ENCODE data around the gene TNFSF13B.

Gene TNFSF13B

DNA sequence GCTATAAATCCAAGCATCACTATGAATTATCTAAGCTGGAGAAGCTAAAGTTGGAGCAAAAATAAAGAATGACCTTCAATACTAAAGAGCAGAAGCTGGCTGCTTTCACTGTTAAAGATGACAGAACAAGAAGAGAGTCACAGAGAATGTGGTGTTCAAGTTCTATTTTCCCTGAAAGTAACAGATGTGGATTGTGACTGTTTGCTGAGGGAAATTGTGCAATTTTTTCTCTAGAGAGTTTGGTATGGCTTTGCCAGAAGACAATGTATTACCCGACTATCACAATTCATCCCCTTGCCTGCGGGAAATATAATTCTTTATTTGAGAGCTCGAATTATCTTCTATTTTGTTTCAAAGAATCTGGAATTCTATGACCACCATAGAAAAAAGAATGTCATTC is 83.1 kb downstream of the TNFSF13B start:
- no peak for DNase-seq

DNA sequence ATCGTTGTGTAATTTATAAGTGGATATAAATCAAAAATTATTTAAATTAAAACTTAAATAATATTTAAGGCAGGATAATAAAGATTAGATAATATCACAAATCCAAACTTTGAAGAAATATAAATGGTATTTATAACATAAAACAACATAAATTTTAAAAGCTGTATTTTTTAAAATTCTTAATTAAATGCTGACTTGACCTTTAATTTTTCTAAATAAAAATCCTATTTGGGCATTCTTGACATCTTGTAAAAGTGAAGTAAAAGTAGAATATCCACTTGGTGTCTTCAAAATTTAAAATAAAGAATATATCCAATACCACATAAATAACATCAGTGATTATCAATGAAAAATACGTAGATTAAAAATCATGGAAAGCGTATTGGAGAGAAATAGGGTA is 87.7 kb downstream of the TNFSF13B start:
- no peak for DNase-seq
